K562 (cell line): Measurements from ENCODE around the gene IPO9. TPM values are rescaled to one million over a fixed set of nuclear protein-coding genes. Genes with fewer than 3 reads are reported as not detected.

Experiments used
- ASH1L ChIP-seq: fragments of 450-650 bp; IDR thresholded peaks from 2 replicates; pipeline ENCODE4 v1.6.1; 2018; ENCODE audit warnings: borderline replicate concordance, mild to moderate bottlenecking, low read depth; ENCODE audit not compliant: partially characterized antibody
- BACH1 ChIP-seq: fragments of 200-800 bp; sonication (Bioruptor generic); IDR thresholded peaks from 2 replicates; pipeline ENCODE4 v1.6.1; 2016; ENCODE audit warnings: missing genetic modification characterization, missing compliant biosample characterization
- CHD7 ChIP-seq: fragments of 200-600 bp; sonication (generic); IDR thresholded peaks from one replicate; pipeline ENCODE4 v1.6.1; 2012; ENCODE audit warnings: mild to moderate bottlenecking, low read depth, low read length, inconsistent platforms
- HBP1 ChIP-seq: fragments of 450-650 bp; formaldehyde crosslinking; IDR thresholded peaks from 2 replicates; pipeline ENCODE4 v1.4.0; 2022; ENCODE audit warnings: missing genetic modification characterization
- MNT ChIP-seq, 2 experiments: fragments of 450-650 bp; conservative IDR thresholded peaks; 2 replicates each; pipeline ENCODE4 v1.6.1; 2017; ENCODE audit warnings: mild to moderate bottlenecking in 2 of 2, moderate library complexity in 2 of 2
- NBN ChIP-seq: fragments of 450-650 bp; IDR thresholded peaks from 2 replicates; pipeline ENCODE4 v1.6.1; 2016; ENCODE audit warnings: low read depth, mild to moderate bottlenecking
- NCOA1 ChIP-seq: fragments of 450-650 bp; IDR thresholded peaks from 2 replicates; pipeline ENCODE4 v1.6.1; 2016; ENCODE audit warnings: low read depth
- ZBTB12 ChIP-seq: fragments of 250-450 bp; sonication (Bioruptor Pico); IDR thresholded peaks from 2 replicates; pipeline ENCODE4 v1.4.0; 2020
- ZNF717 ChIP-seq: fragments of 250-450 bp; sonication (Bioruptor Pico); IDR thresholded peaks from 2 replicates; pipeline ENCODE4 v1.5.0; 2021
- ZNF764 ChIP-seq: fragments of 250-450 bp; sonication (Bioruptor Pico); IDR thresholded peaks from 2 replicates; pipeline ENCODE4 v1.4.0; 2020; ENCODE audit warnings: low read depth, mild to moderate bottlenecking, moderate library complexity
- polyA plus RNA-seq, 8 experiments: library from polyadenylated mRNA; depleted of rRNA in 4 of 8; stranded (reverse) in 5 of 8; unstranded in 3 of 8; fragments of >200 nt; fragmentation: Nextera tagmentation in 2 of 8; fragmentation: Illumina TruSeq in 1 of 8; extraction: Ambion mirVana in 2 of 8; extraction: Trizol in 1 of 8; gene quantifications; 2 replicates each; pipeline versions ENCODE4 v1.2.1 to v1.2.3, GENCODE V29; 2011 to 2014; ENCODE audit warnings: inconsistent platforms in 1 of 8, missing spikeins in 1 of 8
- total RNA-seq, 7 experiments: library from RNA; depleted of rRNA in 6 of 7; stranded (reverse); fragments of >200 nt in 6 of 7; fragmentation: Illumina TruSeq in 2 of 7; extraction: Trizol in 2 of 7; gene quantifications; 2 replicates each; pipeline versions ENCODE4 v1.2.1 to v1.2.3, GENCODE V29; 2011 to 2021; ENCODE audit warnings: low replicate concordance in 1 of 7

IPO9 gene
- total and polyA plus RNA-seq, 9 of the 15 experiments (the other 6 are each of a cell fraction or from before 2014, with no cell fraction given): 27.9 to 78.6 (median 43.9) TPM

GRCh38 chr1:201895913-201896807, 67.2 kb downstream of the IPO9 start (continued):
- TF ChIP-seq CHD7 (no peak), NCOA1 (0 out of 2 replicates have a peak, but pooled peaks have one; percentile 27), ZNF764 (CRISPR knock-in tag) (no peak), ZNF717 (CRISPR knock-in tag) (no peak), ZBTB12 (CRISPR knock-in tag) (peak; percentile 44; the same call in 1 of the 2 replicates), ASH1L (no peak), HBP1 (CRISPR knock-in tag) (0 out of 2 replicates have a peak, but pooled peaks have one; percentile 46), BACH1 (tag) (no peak), NBN (peak; percentile 74), MNT (conservative IDR thresholded peaks at IDR 0.05) (peak in 1 of 2 experiments; percentile 61; a peak in 1 of 4 replicates)
